Measurements from ENCODE around the gene DGCR2.

- TF ChIP-seq ATF3 (IDR thresholded peaks at IDR 0.05), result no peak
- no peak for TF ChIP-seq ZNF274 (IDR thresholded peaks at IDR 0.05; ENCODE audit: low read depth, low read length)
- no peak for TF ChIP-seq POLR2AphosphoS5 (IDR thresholded peaks at IDR 0.05; ENCODE audit: low read depth, low read length)
- TF ChIP-seq ZFX (IDR thresholded peaks at IDR 0.05), result no peak
- TF ChIP-seq CTCF (IDR thresholded peaks at IDR 0.05 in 2 of 3, conservative IDR thresholded peaks at IDR 0.05 in 1 of 3; ENCODE audit: borderline replicate concordance in 1 of 3, insufficient read depth in 1 of 3, low read depth in 2 of 3, low read length in 2 of 3), result no peak
- TF ChIP-seq MAX (IDR thresholded peaks at IDR 0.05), result no peak
- TF ChIP-seq TCF7L2 (IDR thresholded peaks at IDR 0.05; ENCODE audit: borderline replicate concordance, extremely low read depth, insufficient read depth, insufficient read length), result no peak
- no peak for TF ChIP-seq POLR2A (IDR thresholded peaks at IDR 0.05; ENCODE audit: borderline replicate concordance, extremely low read depth, insufficient read depth, insufficient read length)
- TF ChIP-seq SIN3A (IDR thresholded peaks at IDR 0.05; ENCODE audit: low read depth), result no peak
- no peak for TF ChIP-seq EZH2 (IDR thresholded peaks at IDR 0.05)
- TF ChIP-seq ELF1 (IDR thresholded peaks at IDR 0.05; ENCODE audit: borderline replicate concordance, low read depth), result no peak
- no peak for TF ChIP-seq FOSL1 (IDR thresholded peaks at IDR 0.05; ENCODE audit: low read depth)
These were observed 131.7 kb downstream of the DGCR2 start for GRCh38 chr22:18990355-18991137.
